Adrenal gland (tissue), 12 donors: Measurements from ENCODE around the gene BOD1. TPM values are rescaled to one million over a fixed set of nuclear protein-coding genes. Genes with fewer than 3 reads are reported as not detected.

Source experiments
- DNase-seq, 7 donors: peaks; one replicate each; pipeline ENCODE4 v3.0.0-alpha.2; 2019 to 2020
- H3K27ac ChIP-seq, 5 donors: fragments of 200-600 bp; sonication (generic) in 4 of 5; 1 replicate in 3 of 5; 2 replicates in 2 of 5; pipeline versions ENCODE4 v1.5.1 to v1.8.0; 2016 to 2020; ENCODE audit warnings: mild to moderate bottlenecking in 1 of 5
- H3K27me3 ChIP-seq: fragments of 200-600 bp; 2 replicates; pipeline ENCODE4 v1.8.0; 2021
- H3K36me3 ChIP-seq, 2 donors: fragments of 200-600 bp; replicated peaks in 1 of 2; 1 replicate in 1 of 2; 2 replicates in 1 of 2; pipeline versions ENCODE4 v1.5.1 to v1.8.0; 2018 to 2022
- H3K4me1 ChIP-seq, 2 donors: fragments of 200-600 bp; replicated peaks in 1 of 2; 1 replicate in 1 of 2; 2 replicates in 1 of 2; pipeline versions ENCODE4 v1.5.1 to v1.8.0; 2018 to 2021
- H3K4me3 ChIP-seq, 4 donors: fragments of 200-600 bp; sonication (generic) in 3 of 4; one replicate each; pipeline ENCODE4 v1.5.1; 2016 to 2018
- H3K9me3 ChIP-seq, 3 donors: fragments of 200-600 bp; sonication (generic) in 1 of 3; replicated peaks in 1 of 3; 1 replicate in 2 of 3; 2 replicates in 1 of 3; pipeline versions ENCODE4 v1.5.1 to v1.8.0; 2016 to 2021
- CTCF ChIP-seq, 6 experiments: fragments of 450-650 bp in 4 of 6; fragments of 200-600 bp in 2 of 6; sonication (generic) in 1 of 6; IDR thresholded peaks; 1 replicate in 5 of 6; 2 replicates in 1 of 6; pipeline versions ENCODE4 v1.5.1 to v1.8.0; 2016 to 2021; ENCODE audit warnings: antibody characterized with exemption in 6 of 6, mild to moderate bottlenecking in 2 of 6, moderate library complexity in 1 of 6
- POLR2A ChIP-seq, 2 donors: fragments of 450-650 bp; IDR thresholded peaks; one replicate each; pipeline ENCODE4 v1.6.1; 2017; ENCODE audit warnings: antibody characterized with exemption in 2 of 2, mild to moderate bottlenecking in 2 of 2, moderate library complexity in 1 of 2
- WGBS, 4 donors: extraction: QIAGEN DNeasy Blood & Tissue Kit in 2 of 4; methylation state at CpG; one replicate each; pipeline versions ENCODE4 v1.1.5 to v1.1.7; 2013 to 2017; 5-methylcytosine and 5-hydroxymethylcytosine counted together
- intact Hi-C, 2 donors: fragments of 100-400 bp; cut with DNase I; formaldehyde crosslinking; loops; one replicate each; pipeline versions ENCODE4 v1.14.1 to v1.15.0; 2022 to 2023
- polyA plus RNA-seq, 3 donors: library from polyadenylated mRNA; stranded (reverse); fragments of 200-250 nt in 2 of 3; fragments of 350-450 nt in 1 of 3; fragmentation: Illumina TruSeq in 1 of 3; extraction: RNeasy Lipid Tissue Mini Kit (QIAGEN cat#74804) in 1 of 3; gene quantifications; one replicate each; pipeline ENCODE4 v1.2.3, GENCODE V29; 2013 to 2014
- total RNA-seq, 9 donors: library from RNA; depleted of rRNA in 4 of 9; stranded (reverse); fragments of >200 nt in 4 of 9; fragments of 120-200 nt in 1 of 9; fragmentation: NEBNext Ultra II Directional in 1 of 9; extraction: Animal tissue kit (Norgen Biotek cat#: 25700) in 1 of 9; gene quantifications; one replicate each; pipeline versions ENCODE4 v1.1.0 to v1.2.4, GENCODE V29; 2013 to 2023
- donor health status: healthy with polysubstance abuse.
- donor health status: Bipolar disorder and iron deficiency.
- donor health status: DM: yes; HTN: yes; CAD: no.
- donor health status: DM: no; HTN: no; CAD: no.
- donor health status: DM: no; HTN: no; CAD: no.
- donor health status: DM: yes; HTN: yes; CAD: no.

The BOD1 gene
- total and polyA plus RNA-seq, 12 donors, result 30.0 to 127 (median 54.2) TPM

GRCh38 chr5:173565491-173566072 lies 50.9 kb downstream of the BOD1 start:
- no peaks in the 10 kb centered on the region for H3K9me3 ChIP-seq
- H3K4me1 ChIP-seq, result no peaks in the 10 kb centered on the region
- H3K27ac ChIP-seq, result no peak overlapping the region
- no peak for DNase-seq
- intact Hi-C loops, result no loop called here
- 82 to 92% (median 89%) methylated on average over 3 of the region's 3 CpGs for WGBS, 4 donors
- H3K27me3 ChIP-seq, result peaks cover 7% of the 10 kb centered on the region
- TF ChIP-seq CTCF (IDR thresholded peaks at IDR 0.05) (no peak), POLR2A (IDR thresholded peaks at IDR 0.05) (no peak)
- H3K4me3 ChIP-seq, result no peak overlapping the region
- no peaks in the 10 kb centered on the region for H3K36me3 ChIP-seq

- Histone ChIP-seq H3K27me3 (peaks cover 7% of the 10 kb centered on the region), H3K9me3 (no peaks in the 10 kb centered on the region), H3K4me3 (no peak overlapping the region), H3K36me3 (no peaks in the 10 kb centered on the region), H3K4me1 (no peaks in the 10 kb centered on the region), H3K27ac (no peak overlapping the region)
- WGBS, 4 donors, result 58 to 71% (median 61%) methylated on average over 4 of the region's 4 CpGs
- TF ChIP-seq CTCF (IDR thresholded peaks at IDR 0.05) (no peak), POLR2A (IDR thresholded peaks at IDR 0.05) (no peak)
- intact Hi-C loops, result no loop called here
- DNase-seq, result no peak
These were observed 52.3 kb downstream of the BOD1 start for GRCh38 chr5:173564106-173564505.

- Histone ChIP-seq H3K4me1 (no peaks in the 10 kb centered on the region), H3K27ac (no peak overlapping the region), H3K27me3 (peaks cover 7% of the 10 kb centered on the region), H3K36me3 (no peaks in the 10 kb centered on the region), H3K4me3 (no peak overlapping the region), H3K9me3 (no peaks in the 10 kb centered on the region)
- WGBS, 4 donors, result 56 to 73% (median 63%) methylated on average over 6 of the region's 6 CpGs
- intact Hi-C loops, result no loop called here
- TF ChIP-seq POLR2A (IDR thresholded peaks at IDR 0.05) (no peak), CTCF (IDR thresholded peaks at IDR 0.05) (no peak)
- DNase-seq, result no peak
These were observed 53.2 kb downstream of the BOD1 start for GRCh38 chr5:173563246-173563645.

- no peaks in the 10 kb centered on the region for H3K36me3 ChIP-seq
- no peaks in the 10 kb centered on the region for H3K9me3 ChIP-seq
- TF ChIP-seq POLR2A (IDR thresholded peaks at IDR 0.05) (no peak), CTCF (IDR thresholded peaks at IDR 0.05) (no peak)
- DNase-seq, result no peak
- 82 to 90% (median 85%) methylated on average over 6 of the region's 6 CpGs for WGBS, 4 donors
- no peak overlapping the region for H3K27ac ChIP-seq
- intact Hi-C loops, result no loop called here
- H3K4me3 ChIP-seq, result no peak overlapping the region
- H3K27me3 ChIP-seq, result peaks cover 7% of the 10 kb centered on the region
- no peaks in the 10 kb centered on the region for H3K4me1 ChIP-seq
These were observed 54.0 kb downstream of the BOD1 start for GRCh38 chr5:173562451-173562850.
